WTC11 (cell line): Measurements from ENCODE around the gene SNCA. TPM values are rescaled to one million over a fixed set of nuclear protein-coding genes. Genes with fewer than 3 reads are reported as not detected.

Source experiments
- ATAC-seq: fragments of 200-7000 bp; cut with Tn5 transposase; 2 replicates; pipeline ENCODE4 v1.10.0; 2021; ENCODE audit warnings: mild to moderate bottlenecking, moderate library complexity
- CTCF ChIA-PET: fragments of 300-600 bp; sonication (Branson Sonifier 250); formaldehyde crosslinking; loops from one replicate; lab custom pipeline; 2021; ENCODE audit warnings: antibody characterized with exemption; lab: Charles Lee
- POLR2A ChIA-PET: fragments of 350-600 bp; sonication (Branson Sonifier 250); formaldehyde crosslinking; loops from one replicate; lab custom pipeline; 2021; ENCODE audit warnings: antibody characterized with exemption; lab: Charles Lee
- DNase-seq: peaks from one replicate; pipeline ENCODE4 v3.0.0; 2021; ENCODE audit warnings: low spot score
- H3K27ac Mint-ChIP-seq: 2 replicates; pipeline ENCODE4 v1.8.0; 2021; ENCODE audit warnings: mixed read lengths
- H3K27me3 Mint-ChIP-seq: 2 replicates; pipeline ENCODE4 v1.8.0; 2021; ENCODE audit warnings: low read depth, mild to moderate bottlenecking, moderate library complexity, mixed read lengths
- H3K36me3 Mint-ChIP-seq: 2 replicates; pipeline ENCODE4 v1.8.0; 2021; ENCODE audit warnings: mixed read lengths
- H3K4me1 Mint-ChIP-seq: 2 replicates; pipeline ENCODE4 v1.8.0; 2022; ENCODE audit warnings: mixed read lengths
- H3K4me3 Mint-ChIP-seq: 2 replicates; pipeline ENCODE4 v1.8.0; 2021; ENCODE audit warnings: mild to moderate bottlenecking, moderate library complexity, mixed read lengths
- H3K9me3 Mint-ChIP-seq: 2 replicates; pipeline ENCODE4 v1.8.0; 2021; ENCODE audit warnings: mixed read lengths
- ARID4B ChIP-seq: sonication (generic); formaldehyde crosslinking; IDR thresholded peaks from 2 replicates; pipeline ENCODE4 v1.8.0; 2023; ENCODE audit warnings: missing genetic modification reagents, mild to moderate bottlenecking, borderline replicate concordance
- CREB1 ChIP-seq: sonication (generic); formaldehyde crosslinking; IDR thresholded peaks from 2 replicates; pipeline ENCODE4 v1.8.0; 2023; ENCODE audit warnings: mild to moderate bottlenecking, missing genetic modification reagents
- CTCF ChIP-seq: fragments of 200-600 bp; IDR thresholded peaks from 2 replicates; pipeline ENCODE4 v1.8.0; 2022; ENCODE audit warnings: antibody characterized with exemption
- ELF4 ChIP-seq: sonication (generic); formaldehyde crosslinking; IDR thresholded peaks from 2 replicates; pipeline ENCODE4 v1.8.1; 2022; ENCODE audit warnings: low read depth, mild to moderate bottlenecking, moderate library complexity, missing genetic modification reagents
- EMX1 ChIP-seq: fragments of 250-450 bp; sonication (Bioruptor Pico); IDR thresholded peaks from 2 replicates; pipeline ENCODE4 v1.8.0; 2021; ENCODE audit warnings: mild to moderate bottlenecking
- FOXK1 ChIP-seq: sonication (generic); formaldehyde crosslinking; IDR thresholded peaks from 2 replicates; pipeline ENCODE4 v1.8.0; 2022; ENCODE audit warnings: mild to moderate bottlenecking, moderate library complexity, missing genetic modification reagents
- GTF2I ChIP-seq: fragments of 250-450 bp; sonication (Bioruptor Pico); conservative IDR thresholded peaks from 2 replicates; pipeline ENCODE4 v1.4.0; 2021; ENCODE audit warnings: mild to moderate bottlenecking
- IRF2 ChIP-seq: sonication (generic); formaldehyde crosslinking; IDR thresholded peaks from 2 replicates; pipeline ENCODE4 v1.8.0; 2022; ENCODE audit warnings: low read depth, missing genetic modification reagents, borderline replicate concordance
- NFYB ChIP-seq: sonication (generic); formaldehyde crosslinking; conservative IDR thresholded peaks from 2 replicates; pipeline ENCODE4 v1.8.0; 2022; ENCODE audit warnings: low read depth, missing genetic modification reagents
- NR2C2 ChIP-seq: sonication (generic); formaldehyde crosslinking; IDR thresholded peaks from 2 replicates; pipeline ENCODE4 v1.8.0; 2022; ENCODE audit warnings: mild to moderate bottlenecking, missing genetic modification reagents
- OVOL2 ChIP-seq: fragments of 250-450 bp; sonication (Bioruptor Pico); IDR thresholded peaks from 2 replicates; pipeline ENCODE4 v1.9.0; 2021; ENCODE audit warnings: mild to moderate bottlenecking, borderline replicate concordance
- PRDM15 ChIP-seq: sonication (generic); formaldehyde crosslinking; IDR thresholded peaks from 2 replicates; pipeline ENCODE4 v1.8.0; 2022; ENCODE audit warnings: missing genetic modification reagents
- PREB ChIP-seq: sonication (generic); formaldehyde crosslinking; IDR thresholded peaks from 2 replicates; pipeline ENCODE4 v1.8.1; 2022; ENCODE audit warnings: mild to moderate bottlenecking, missing genetic modification reagents, moderate library complexity, borderline replicate concordance
- SOX15 ChIP-seq: fragments of 250-450 bp; sonication (Bioruptor Pico); IDR thresholded peaks from 2 replicates; pipeline ENCODE4 v1.9.0; 2021; ENCODE audit warnings: mild to moderate bottlenecking
- SP1 ChIP-seq: sonication (generic); formaldehyde crosslinking; conservative IDR thresholded peaks from 2 replicates; pipeline ENCODE4 v1.8.1; 2022; ENCODE audit warnings: missing genetic modification reagents
- TEAD1 ChIP-seq: sonication (generic); formaldehyde crosslinking; IDR thresholded peaks from 2 replicates; pipeline ENCODE4 v1.8.0; 2022; ENCODE audit warnings: mild to moderate bottlenecking, missing genetic modification reagents
- USF2 ChIP-seq: sonication (generic); formaldehyde crosslinking; IDR thresholded peaks from 2 replicates; pipeline ENCODE4 v1.8.1; 2023; ENCODE audit warnings: mild to moderate bottlenecking, missing genetic modification reagents, moderate library complexity
- ZNF281 ChIP-seq: sonication (generic); formaldehyde crosslinking; IDR thresholded peaks from 2 replicates; pipeline ENCODE4 v1.8.0; 2023; ENCODE audit warnings: mild to moderate bottlenecking, missing genetic modification reagents
- ZSCAN18 ChIP-seq: fragments of 250-450 bp; sonication (Bioruptor Pico); IDR thresholded peaks from 2 replicates; pipeline ENCODE4 v2.1.2; 2022; ENCODE audit warnings: mild to moderate bottlenecking, moderate library complexity
- total RNA-seq: library from RNA; stranded (reverse); gene quantifications from 3 replicates; pipeline ENCODE4 v1.2.3, GENCODE V29; 2021

Gene SNCA
- total RNA-seq, 1 experiment from 2014 or later: 15.0 TPM

GRCh38 chr4:89799071-89799470 lies 37.9 kb downstream of the SNCA start:
- Mint-ChIP-seq H3K27ac (no peak overlapping the region), H3K27me3 (no peaks in the 10 kb centered on the region), H3K9me3 (no peaks in the 10 kb centered on the region), H3K36me3 (no peaks in the 10 kb centered on the region), H3K4me1 (no peaks in the 10 kb centered on the region), H3K4me3 (no peak overlapping the region)
- CTCF ChIA-PET: no interaction called here
- POLR2A ChIA-PET: no interaction called here
- ATAC-seq (no peak), DNase-seq (no peak)
- no peak for TF ChIP-seq PRDM15 (CRISPR knock-in tag)
- no peak for TF ChIP-seq EMX1
- TF ChIP-seq TEAD1 (CRISPR knock-in tag): no peak
- TF ChIP-seq USF2 (CRISPR knock-in tag): no peak

GRCh38 chr4:89797117-89797516 lies 39.8 kb downstream of the SNCA start:
- Mint-ChIP-seq H3K9me3 (no peaks in the 10 kb centered on the region), H3K27me3 (no peaks in the 10 kb centered on the region), H3K4me3 (no peak overlapping the region), H3K4me1 (no peaks in the 10 kb centered on the region), H3K36me3 (no peaks in the 10 kb centered on the region), H3K27ac (no peak overlapping the region)
- ChIA-PET CTCF (no interaction called here), POLR2A (no interaction called here)
- no peak for TF ChIP-seq ELF4 (CRISPR knock-in tag)
- no peak for TF ChIP-seq ZSCAN18 (CRISPR knock-in tag)
- TF ChIP-seq GTF2I (CRISPR knock-in tag): no peak
- no peak for TF ChIP-seq OVOL2
- no peak for TF ChIP-seq ZNF281 (CRISPR knock-in tag)
- TF ChIP-seq CTCF: no peak
- no peak for TF ChIP-seq SP1
- TF ChIP-seq NFYB (CRISPR knock-in tag): no peak
- TF ChIP-seq CREB1 (CRISPR knock-in tag): no peak
- no peak for TF ChIP-seq IRF2 (CRISPR knock-in tag)
- TF ChIP-seq NR2C2 (CRISPR knock-in tag): no peak
- TF ChIP-seq ARID4B (CRISPR knock-in tag): no peak
- TF ChIP-seq FOXK1 (CRISPR knock-in tag): no peak
- no peak for TF ChIP-seq SOX15
- no peak for TF ChIP-seq PREB (CRISPR knock-in tag)
- TF ChIP-seq EMX1: no peak
- ATAC-seq (no peak), DNase-seq (no peak)
